GM19372 (cell line): Measurements from ENCODE around the gene GALNT7.
"Not testable (repeated sequence)": the region's sequence is repeated elsewhere in the genome, so short reads cannot be mapped to it uniquely, and the experiment has no call there.

ENCODE experiments used
- ATAC-seq: cut with Tn5 transposase; IDR thresholded peaks from one replicate; pipeline ENCODE4 v1.9.1; 2021; ENCODE audit warnings: mild to moderate bottlenecking, low read depth, moderate library complexity; ENCODE audit not compliant: unreplicated experiment

GALNT7 gene

GRCh38 chr4:173191623-173192041 lies 23.0 kb downstream of the GALNT7 start:
- ATAC-seq: no peak

GRCh38 chr4:173192375-173193162 lies 24.0 kb downstream of the GALNT7 start:
- no peak for ATAC-seq

GRCh38 chr4:173194157-173194556 lies 25.5 kb downstream of the GALNT7 start:
- no peak for ATAC-seq

- ATAC-seq: no peak
These were observed 26.5 kb downstream of the GALNT7 start for GRCh38 chr4:173195109-173195508.

GRCh38 chr4:173199553-173199952 lies 30.9 kb downstream of the GALNT7 start:
- no peak for ATAC-seq

GRCh38 chr4:173200103-173200884 lies 31.7 kb downstream of the GALNT7 start:
- ATAC-seq: no peak

- ATAC-seq: no peak
These were observed 33.8 kb downstream of the GALNT7 start for GRCh38 chr4:173202395-173202794.

- no peak for ATAC-seq
These were observed 37.0 kb downstream of the GALNT7 start for GRCh38 chr4:173205656-173206055.

GRCh38 chr4:173208420-173208819 lies 39.8 kb downstream of the GALNT7 start:
- no peak for ATAC-seq

GRCh38 chr4:173211222-173211621 lies 42.6 kb downstream of the GALNT7 start:
- no peak for ATAC-seq

GRCh38 chr4:173211838-173212237 lies 43.2 kb downstream of the GALNT7 start:
- ATAC-seq: no peak

GRCh38 chr4:173212379-173212778 lies 43.8 kb downstream of the GALNT7 start:
- no peak for ATAC-seq

- ATAC-seq: no peak
These were observed 44.7 kb downstream of the GALNT7 start for GRCh38 chr4:173213296-173213695.

- no peak for ATAC-seq
These were observed 45.6 kb downstream of the GALNT7 start for GRCh38 chr4:173214231-173214630.

- ATAC-seq: no peak
These were observed 46.0 kb downstream of the GALNT7 start for GRCh38 chr4:173214661-173215060.

GRCh38 chr4:173217075-173217474 lies 48.5 kb downstream of the GALNT7 start:
- ATAC-seq: no peak

- ATAC-seq: no peak
These were observed 49.1 kb downstream of the GALNT7 start for GRCh38 chr4:173217727-173218126.

GRCh38 chr4:173218411-173219125 lies 50.0 kb downstream of the GALNT7 start:
- no peak for ATAC-seq

- not testable (repeated sequence) for ATAC-seq
These were observed 50.5 kb downstream of the GALNT7 start for GRCh38 chr4:173219126-173219437.

GRCh38 chr4:173223743-173224142 lies 55.1 kb downstream of the GALNT7 start:
- ATAC-seq: no peak

GRCh38 chr4:173226401-173226888 lies 57.8 kb downstream of the GALNT7 start:
- no peak for ATAC-seq
